Smooth muscle cell (in vitro differentiated cells): ENCODE results near the gene EPHB2. TPM values are rescaled to one million over a fixed set of nuclear protein-coding genes. Genes with fewer than 3 reads are reported as not detected.

Experiments used
- DNase-seq: peaks from one replicate; lab custom pipeline; 2025; ENCODE audit not compliant: unreplicated experiment; lab: John Stamatoyannopoulos, UW
- H2AFZ ChIP-seq: fragments of 200-600 bp; sonication (generic); 2 replicates; pipeline ENCODE4 v1.6.0; 2016; ENCODE audit warnings: antibody characterized with exemption, low read depth, mild to moderate bottlenecking
- H3F3A ChIP-seq: fragments of 200-600 bp; sonication (generic); 2 replicates; pipeline ENCODE4 v1.6.0; 2017; ENCODE audit warnings: antibody characterized with exemption, low read depth
- H3K27ac ChIP-seq: fragments of 200-600 bp; sonication (generic); 2 replicates; pipeline ENCODE4 v1.5.1; 2016; ENCODE audit warnings: low read depth, mild to moderate bottlenecking
- H3K27me3 ChIP-seq: fragments of 200-600 bp; sonication (generic); 2 replicates; pipeline ENCODE4 v1.6.1; 2016; ENCODE audit warnings: low read depth, mild to moderate bottlenecking
- H3K36me3 ChIP-seq: fragments of 200-600 bp; sonication (generic); 2 replicates; pipeline ENCODE4 v1.5.1; 2016; ENCODE audit warnings: low read depth
- H3K4me1 ChIP-seq: fragments of 200-600 bp; sonication (generic); 2 replicates; pipeline ENCODE4 v1.5.1; 2016; ENCODE audit warnings: low read depth
- H3K4me2 ChIP-seq: fragments of 200-600 bp; sonication (generic); 2 replicates; pipeline ENCODE4 v1.6.0; 2016; ENCODE audit warnings: mild to moderate bottlenecking
- H3K4me3 ChIP-seq: fragments of 200-600 bp; sonication (generic); 2 replicates; pipeline ENCODE4 v1.5.1; 2016; ENCODE audit warnings: mild to moderate bottlenecking
- H3K79me2 ChIP-seq: fragments of 200-600 bp; sonication (generic); 2 replicates; pipeline ENCODE4 v1.6.0; 2016; ENCODE audit warnings: low read depth, mild to moderate bottlenecking
- H3K9ac ChIP-seq: fragments of 200-600 bp; sonication (generic); 2 replicates; pipeline ENCODE4 v1.6.0; 2016; ENCODE audit warnings: low read depth
- H3K9me3 ChIP-seq: fragments of 200-600 bp; sonication (generic); replicated peaks from 2 replicates; pipeline ENCODE4 v1.5.1; 2016; ENCODE audit warnings: low read depth
- H4K20me1 ChIP-seq: fragments of 200-600 bp; sonication (generic); 2 replicates; pipeline ENCODE4 v1.6.0; 2016; ENCODE audit warnings: low read depth
- CTCF ChIP-seq: fragments of 200-600 bp; sonication (generic); IDR thresholded peaks from 2 replicates; pipeline ENCODE4 v1.5.1; 2017; ENCODE audit warnings: borderline replicate concordance, mild to moderate bottlenecking, antibody characterized with exemption; ENCODE audit not compliant: insufficient read depth, poor library complexity, severe bottlenecking
- WGBS: methylation state at CpG from one replicate; pipeline ENCODE4 v1.1.7; 2016; ENCODE audit warnings: low lambda C conversion rate; 5-methylcytosine and 5-hydroxymethylcytosine counted together
- polyA plus RNA-seq: library from polyadenylated mRNA; unstranded; fragments of >200 nt; fragmentation: Nextera tagmentation; extraction: Ambion mirVana; gene quantifications from 2 replicates; pipeline ENCODE4 v1.2.1, GENCODE V29; 2016
- total RNA-seq: library from RNA; depleted of rRNA; stranded (reverse); fragments of >200 nt; gene quantifications from 2 replicates; pipeline ENCODE4 v1.2.3, GENCODE V29; 2014

Gene EPHB2
- total and polyA plus RNA-seq, 2 experiments from 2014 or later, result 1.1 to 6.7 TPM

GRCh38 chr1:22949822-22950331 is 239.2 kb downstream of the EPHB2 start:
- 87% methylated on average over 5 of the region's 5 CpGs for whole genome bisulfite sequencing
- Histone ChIP-seq H3K4me3 (no peak overlapping the region), H3K27me3 (peaks cover 26% of the 10 kb centered on the region), H3K36me3 (no peaks in the 10 kb centered on the region), H3K79me2 (no peaks in the 10 kb centered on the region), H2AFZ (no peak overlapping the region), H3K9ac (no peak overlapping the region), H4K20me1 (no peaks in the 10 kb centered on the region), H3K4me2 (no peak overlapping the region), H3F3A (no peaks in the 10 kb centered on the region), H3K4me1 (no peaks in the 10 kb centered on the region), H3K27ac (no peak overlapping the region), H3K9me3 (no peaks in the 10 kb centered on the region)
- no peak for DNase-seq
- no peak for TF ChIP-seq CTCF

- no peaks in the 10 kb centered on the region for H3K9me3 ChIP-seq
- H3K4me3 ChIP-seq, result no peak overlapping the region
- no peak overlapping the region for H3K9ac ChIP-seq
- H3K4me2 ChIP-seq, result no peak overlapping the region
- H2AFZ ChIP-seq, result no peak overlapping the region
- peaks cover 25% of the 10 kb centered on the region for H3K27me3 ChIP-seq
- no peaks in the 10 kb centered on the region for H3K79me2 ChIP-seq
- H3K36me3 ChIP-seq, result no peaks in the 10 kb centered on the region
- no peaks in the 10 kb centered on the region for H4K20me1 ChIP-seq
- no peak for TF ChIP-seq CTCF
- no peaks in the 10 kb centered on the region for H3F3A ChIP-seq
- no peaks in the 10 kb centered on the region for H3K4me1 ChIP-seq
- no peak overlapping the region for H3K27ac ChIP-seq
- 86% methylated on average over 3 of the region's 3 CpGs for WGBS
- DNase-seq, result no peak
Measured at GRCh38 chr1:22951796-22952195, 241.2 kb downstream of the EPHB2 start.

GRCh38 chr1:22952694-22953056 is 242.0 kb downstream of the EPHB2 start:
- Histone ChIP-seq H3K79me2 (no peaks in the 10 kb centered on the region), H3K27me3 (peaks cover 16% of the 10 kb centered on the region), H3K9ac (no peak overlapping the region), H3K9me3 (no peaks in the 10 kb centered on the region), H2AFZ (no peak overlapping the region), H3K4me2 (no peak overlapping the region), H3K4me1 (no peaks in the 10 kb centered on the region), H3K4me3 (no peak overlapping the region), H3K27ac (no peak overlapping the region), H3F3A (no peaks in the 10 kb centered on the region), H3K36me3 (no peaks in the 10 kb centered on the region), H4K20me1 (no peaks in the 10 kb centered on the region)
- DNase-seq, result no peak
- TF ChIP-seq CTCF, result no peak
- WGBS, result 99% methylated on average over 5 of the region's 5 CpGs

GRCh38 chr1:22953057-22953739 is 242.6 kb downstream of the EPHB2 start:
- Histone ChIP-seq H3K36me3 (no peaks in the 10 kb centered on the region), H3K27me3 (peaks cover 14% of the 10 kb centered on the region), H3K9ac (no peak overlapping the region), H3K9me3 (no peaks in the 10 kb centered on the region), H3K4me2 (no peak overlapping the region), H4K20me1 (no peaks in the 10 kb centered on the region), H3K27ac (no peak overlapping the region), H3K4me3 (no peak overlapping the region), H3K79me2 (no peaks in the 10 kb centered on the region), H2AFZ (no peak overlapping the region), H3F3A (no peaks in the 10 kb centered on the region), H3K4me1 (no peaks in the 10 kb centered on the region)
- WGBS, result 95% methylated on average over 70 of the region's 92 CpGs
- no peak for TF ChIP-seq CTCF
- no peak for DNase-seq
